Mammary epithelial cell (primary cell): ENCODE results near the gene IKBKE.

Experiments
- EZH2 ChIP-seq: IDR thresholded peaks from 2 replicates; pipeline ENCODE4 v1.6.1; 2012; ENCODE audit warnings: low read length, inconsistent platforms, borderline replicate concordance
- TF ChIP-seq, protein P1 (sequence below), 2 donors: IDR thresholded peaks in 1 of 2; conservative IDR thresholded peaks in 1 of 2; 2 replicates each; pipeline ENCODE4 v1.5.1; 2011 to 2012; ENCODE audit warnings: inconsistent platforms in 2 of 2, low read length in 2 of 2, mild to moderate bottlenecking in 2 of 2, control low read depth in 1 of 2, low read depth in 1 of 2; ENCODE audit not compliant: insufficient read depth in 1 of 2; ENCODE audit errors: extremely low read depth in 1 of 2

DNA sequence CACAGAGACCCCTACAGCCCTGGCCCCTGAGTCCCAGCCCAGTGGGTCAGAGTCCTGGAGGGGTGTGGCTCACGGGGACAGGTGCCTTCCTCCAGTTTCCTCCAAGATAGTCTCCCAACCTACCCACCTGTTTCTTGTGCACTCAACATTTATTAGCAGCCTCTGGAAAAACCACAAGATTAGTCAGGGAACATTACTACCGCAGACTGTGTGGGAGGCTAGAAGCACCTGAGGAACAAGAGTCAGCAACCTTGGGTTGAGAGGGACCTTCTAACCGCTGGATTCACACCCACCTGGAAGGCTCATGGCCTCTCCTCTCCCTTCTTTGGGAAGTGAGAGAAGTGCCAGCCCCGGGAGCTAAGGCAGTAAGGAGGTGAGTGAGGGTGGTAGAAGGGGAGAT lies 22.5 kb upstream of the IKBKE start:
- TF ChIP-seq, protein P1, sequence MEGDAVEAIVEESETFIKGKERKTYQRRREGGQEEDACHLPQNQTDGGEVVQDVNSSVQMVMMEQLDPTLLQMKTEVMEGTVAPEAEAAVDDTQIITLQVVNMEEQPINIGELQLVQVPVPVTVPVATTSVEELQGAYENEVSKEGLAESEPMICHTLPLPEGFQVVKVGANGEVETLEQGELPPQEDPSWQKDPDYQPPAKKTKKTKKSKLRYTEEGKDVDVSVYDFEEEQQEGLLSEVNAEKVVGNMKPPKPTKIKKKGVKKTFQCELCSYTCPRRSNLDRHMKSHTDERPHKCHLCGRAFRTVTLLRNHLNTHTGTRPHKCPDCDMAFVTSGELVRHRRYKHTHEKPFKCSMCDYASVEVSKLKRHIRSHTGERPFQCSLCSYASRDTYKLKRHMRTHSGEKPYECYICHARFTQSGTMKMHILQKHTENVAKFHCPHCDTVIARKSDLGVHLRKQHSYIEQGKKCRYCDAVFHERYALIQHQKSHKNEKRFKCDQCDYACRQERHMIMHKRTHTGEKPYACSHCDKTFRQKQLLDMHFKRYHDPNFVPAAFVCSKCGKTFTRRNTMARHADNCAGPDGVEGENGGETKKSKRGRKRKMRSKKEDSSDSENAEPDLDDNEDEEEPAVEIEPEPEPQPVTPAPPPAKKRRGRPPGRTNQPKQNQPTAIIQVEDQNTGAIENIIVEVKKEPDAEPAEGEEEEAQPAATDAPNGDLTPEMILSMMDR (conservative IDR thresholded peaks at IDR 0.05 in 1 of 2, IDR thresholded peaks at IDR 0.05 in 1 of 2; ENCODE audit: extremely low read depth in 1 of 2, insufficient read depth in 1 of 2, low read depth in 1 of 2, low read length in 2 of 2) = no peak
- TF ChIP-seq EZH2 = no peak
